Measurements from ENCODE around the gene GLE1.
A peak's percentile ranks its signal among the peaks of the same experiment; 100 is the strongest.

DNA sequence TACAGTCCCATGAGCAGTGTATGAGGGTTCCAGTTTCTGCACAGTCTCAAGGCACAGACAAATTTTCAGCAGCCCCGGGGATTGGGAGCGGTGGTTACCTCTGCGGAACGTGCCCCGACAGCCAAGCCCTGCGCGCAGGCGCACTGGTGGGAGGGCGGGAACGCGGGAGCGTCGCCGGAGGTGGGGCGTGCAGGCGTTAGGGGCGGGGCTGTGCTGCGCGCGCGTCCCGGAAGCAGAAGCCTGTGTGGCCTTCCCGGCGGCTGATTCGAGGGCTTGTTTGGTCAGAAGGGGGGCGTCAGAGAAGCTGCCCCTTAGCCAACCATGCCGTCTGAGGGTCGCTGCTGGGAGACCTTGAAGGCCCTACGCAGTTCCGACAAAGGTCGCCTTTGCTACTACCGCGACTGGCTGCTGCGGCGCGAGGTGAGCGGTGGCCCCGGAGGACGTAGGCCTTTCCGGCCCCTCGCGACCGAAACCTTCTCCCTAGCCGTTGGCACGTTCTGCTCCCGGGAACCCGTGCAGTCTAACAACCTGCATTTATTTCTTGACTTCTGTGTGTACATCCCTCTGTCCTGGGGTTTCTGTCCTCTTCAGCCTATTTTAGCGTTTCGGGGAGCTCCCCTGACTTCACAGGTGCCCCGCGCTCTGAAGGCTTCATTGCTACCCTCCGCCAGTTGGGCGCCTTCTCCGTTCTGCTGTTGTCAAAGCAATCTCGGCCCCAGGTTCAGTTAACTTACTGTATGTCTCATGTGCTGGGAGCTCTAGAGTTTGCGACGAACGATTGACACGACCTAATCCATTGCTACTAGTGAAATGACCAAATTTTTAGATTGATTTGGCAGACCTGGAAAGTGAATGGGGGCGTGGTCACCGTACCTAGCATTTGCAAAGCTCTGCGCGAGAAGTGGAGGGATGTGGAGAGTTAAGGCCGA is at the start of gene GLE1:
- TF ChIP-seq, protein P1, sequence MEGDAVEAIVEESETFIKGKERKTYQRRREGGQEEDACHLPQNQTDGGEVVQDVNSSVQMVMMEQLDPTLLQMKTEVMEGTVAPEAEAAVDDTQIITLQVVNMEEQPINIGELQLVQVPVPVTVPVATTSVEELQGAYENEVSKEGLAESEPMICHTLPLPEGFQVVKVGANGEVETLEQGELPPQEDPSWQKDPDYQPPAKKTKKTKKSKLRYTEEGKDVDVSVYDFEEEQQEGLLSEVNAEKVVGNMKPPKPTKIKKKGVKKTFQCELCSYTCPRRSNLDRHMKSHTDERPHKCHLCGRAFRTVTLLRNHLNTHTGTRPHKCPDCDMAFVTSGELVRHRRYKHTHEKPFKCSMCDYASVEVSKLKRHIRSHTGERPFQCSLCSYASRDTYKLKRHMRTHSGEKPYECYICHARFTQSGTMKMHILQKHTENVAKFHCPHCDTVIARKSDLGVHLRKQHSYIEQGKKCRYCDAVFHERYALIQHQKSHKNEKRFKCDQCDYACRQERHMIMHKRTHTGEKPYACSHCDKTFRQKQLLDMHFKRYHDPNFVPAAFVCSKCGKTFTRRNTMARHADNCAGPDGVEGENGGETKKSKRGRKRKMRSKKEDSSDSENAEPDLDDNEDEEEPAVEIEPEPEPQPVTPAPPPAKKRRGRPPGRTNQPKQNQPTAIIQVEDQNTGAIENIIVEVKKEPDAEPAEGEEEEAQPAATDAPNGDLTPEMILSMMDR (IDR thresholded peaks at IDR 0.05) = no peak
- peak; percentile 77 to 82 for TF ChIP-seq POLR2A (IDR thresholded peaks at IDR 0.05)

Measured in Peyer's patch (tissue), 4 donors.